AG09319 (cell line): Measurements from ENCODE around the gene SLC9A9.

Experiments
- DNase-seq: peaks from one replicate; pipeline ENCODE4 v3.0.0-alpha.2; 2010; ENCODE audit warnings: low read depth; ENCODE audit errors: extremely low read depth
- CTCF ChIP-seq: IDR thresholded peaks from 2 replicates; pipeline ENCODE4 v1.5.1; 2011; ENCODE audit warnings: low read depth, mild to moderate bottlenecking, inconsistent platforms, low read length, moderate library complexity

Gene SLC9A9

DNA sequence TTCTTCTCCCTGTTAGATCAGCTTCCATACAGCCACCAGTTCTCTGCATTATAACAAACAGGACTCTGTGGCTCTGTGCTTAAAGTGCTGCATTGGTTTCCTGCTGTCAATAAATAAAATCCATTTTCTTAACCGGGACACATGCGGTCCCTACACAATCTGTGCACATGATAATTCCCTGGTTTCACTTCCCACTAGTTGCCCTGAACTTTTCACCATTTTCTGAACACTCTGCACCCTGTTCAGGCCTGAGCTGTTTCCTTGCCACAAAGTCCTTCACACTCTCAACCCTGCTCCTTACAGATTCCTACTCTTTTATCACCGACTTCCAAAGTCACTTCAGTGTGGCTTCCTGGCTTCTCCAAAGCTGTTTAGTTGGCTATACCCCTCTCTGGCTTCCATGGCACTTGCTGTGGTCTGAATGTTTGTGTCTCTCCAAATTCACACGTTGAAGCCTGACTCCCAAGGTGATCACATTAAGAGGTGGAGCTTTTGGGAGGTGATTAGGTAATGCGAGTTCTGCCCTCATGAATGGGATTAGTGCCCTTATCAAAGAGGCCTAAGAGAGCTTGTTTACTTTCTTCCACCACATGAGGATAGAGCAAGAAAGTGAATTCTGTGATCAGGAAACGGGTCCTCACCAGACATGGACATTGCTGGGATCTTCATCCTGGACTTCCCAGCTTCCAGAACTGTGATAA, 495.3 kb downstream of the SLC9A9 start:
- no peak for DNase-seq
- no peak for TF ChIP-seq CTCF

DNA sequence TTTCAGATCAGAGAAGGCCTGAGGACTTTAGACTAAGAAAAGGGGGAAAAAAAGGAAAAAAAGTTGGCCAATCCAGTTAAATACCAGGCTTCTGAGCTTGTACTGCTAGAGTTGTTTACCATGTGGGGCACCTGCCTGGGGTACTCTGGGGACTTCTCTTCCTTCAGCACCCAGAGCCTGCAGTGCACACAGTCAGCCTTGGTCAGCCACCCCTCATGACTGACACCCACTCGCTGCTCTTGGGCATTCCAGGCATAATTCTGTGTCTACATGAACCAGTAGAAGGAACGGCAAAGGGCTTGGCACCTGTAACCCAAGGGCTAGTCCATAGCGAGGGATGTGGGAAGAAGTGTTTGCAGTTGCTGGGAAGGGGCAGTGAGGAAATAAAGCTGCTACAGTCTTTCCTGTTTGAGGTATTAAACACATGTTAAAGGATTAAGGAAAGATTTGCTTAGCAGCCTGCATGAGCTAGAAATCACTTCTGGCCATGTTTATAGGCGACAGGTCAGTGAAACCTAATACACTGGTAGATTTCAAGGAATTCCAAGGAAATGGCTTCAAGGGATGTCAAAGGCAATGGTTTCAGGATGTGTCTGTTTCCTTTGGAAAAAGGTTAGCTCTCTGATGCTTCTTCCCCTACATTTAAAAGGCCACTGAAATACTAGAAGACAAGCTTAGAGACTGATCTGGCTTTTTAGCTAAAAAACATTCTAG, 496.2 kb downstream of the SLC9A9 start:
- DNase-seq, result no peak

GRCh38 chr3:143351354-143351753, 496.9 kb downstream of the SLC9A9 start:
- TF ChIP-seq CTCF, result no peak
- DNase-seq, result no peak

More for the DNA sequence above, 496.2 kb downstream of the SLC9A9 start:
- TF ChIP-seq CTCF, result no peak

- no peak for DNase-seq
- TF ChIP-seq CTCF, result no peak
Observed at GRCh38 chr3:143349455-143349854, 498.8 kb downstream of the SLC9A9 start.

- peak; percentile 5 for TF ChIP-seq CTCF
- no peak for DNase-seq
Observed at GRCh38 chr3:143348486-143349327, 499.6 kb downstream of the SLC9A9 start.

DNA sequence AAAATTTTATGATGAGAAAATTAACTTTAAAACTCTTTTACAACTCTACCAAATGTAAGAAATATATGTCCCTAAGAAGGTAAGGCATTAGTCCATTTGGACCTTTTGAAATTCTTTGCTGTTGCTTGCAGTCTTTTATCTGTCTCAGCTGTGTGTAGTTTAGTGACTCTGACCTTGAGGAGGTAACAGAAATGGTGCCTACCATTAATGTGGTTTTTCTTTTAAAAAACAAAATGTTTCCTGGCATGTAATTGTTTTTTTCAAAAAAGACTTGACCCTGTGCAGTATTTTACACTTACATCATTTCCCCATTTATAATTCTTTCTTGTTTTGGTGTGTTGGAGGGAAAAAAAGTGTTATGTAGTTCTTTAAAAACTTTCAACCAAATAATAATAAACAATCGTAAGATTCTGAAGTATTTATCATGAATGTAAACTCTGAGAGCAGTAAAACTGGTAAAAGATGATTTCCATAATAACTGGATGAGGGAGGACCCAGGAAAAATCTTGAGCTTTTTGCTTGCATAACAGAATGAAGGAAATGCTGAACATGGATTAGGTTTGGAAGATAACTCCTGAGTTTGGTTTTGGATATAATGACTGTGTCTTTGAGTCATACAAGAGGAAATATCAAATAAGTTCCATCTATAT, 503.6 kb downstream of the SLC9A9 start:
- DNase-seq, result no peak
- TF ChIP-seq CTCF, result no peak
